Hematopoietic multipotent progenitor cell treated with erythropoietin and hydrocortisone succinate and interleukin-3 and kit ligand, for 4 days (in vitro differentiated cells): ENCODE data around the gene ZEB2.

Experiments
- DNase-seq: peaks from one replicate; pipeline ENCODE4 v3.0.0-alpha.2; 2015

The ZEB2 gene

GRCh38 chr2:144343145-144343544 is 176.8 kb downstream of the ZEB2 start:
- DNase-seq = no peak

DNA sequence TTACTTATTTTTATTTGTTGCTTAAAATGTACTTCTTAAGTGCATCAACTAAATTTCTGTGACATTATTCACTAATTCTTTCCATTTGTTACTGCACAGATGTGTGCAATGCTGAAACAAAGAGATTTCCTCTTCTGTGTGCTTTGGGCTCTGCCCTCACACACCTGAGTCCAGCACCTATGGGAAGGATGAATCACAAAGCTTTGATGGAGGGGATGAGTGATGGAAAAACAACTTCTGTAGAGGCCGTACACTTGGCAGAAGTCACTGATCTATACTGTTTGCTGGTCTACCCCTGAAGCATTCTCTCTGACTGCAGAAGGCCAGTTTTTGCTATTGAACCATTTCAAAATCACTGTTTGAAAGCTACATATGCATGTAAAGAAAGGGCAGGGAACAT is 178.4 kb downstream of the ZEB2 start:
- no peak for DNase-seq

DNA sequence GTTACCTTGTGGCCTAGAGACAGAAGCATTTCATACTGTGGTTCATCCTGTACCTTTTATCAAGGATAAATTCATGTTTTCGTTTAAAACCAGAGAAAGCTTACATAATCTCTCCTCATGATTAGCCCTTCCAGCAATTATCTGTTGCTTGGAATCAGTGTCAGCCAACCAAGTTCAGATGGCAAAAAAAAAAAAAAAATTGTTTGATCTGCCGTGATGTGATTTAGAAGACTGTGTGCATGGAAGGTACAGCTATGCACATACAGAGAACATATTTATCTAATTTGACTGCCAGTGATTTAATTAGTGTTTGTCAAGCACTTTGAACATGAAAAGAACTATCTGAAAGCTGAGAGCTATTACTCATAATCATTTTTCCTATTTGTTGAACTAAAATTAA is 180.9 kb downstream of the ZEB2 start:
- DNase-seq = no peak

- DNase-seq = no peak
Observed at GRCh38 chr2:144334551-144334950, 185.4 kb downstream of the ZEB2 start.
